Aorta (tissue), 5 donors: ENCODE data around the gene DCAF6. TPM values are rescaled to one million over a fixed set of nuclear protein-coding genes. Genes with fewer than 3 reads are reported as not detected.

Experiments
- ATAC-seq: fragments of 200-7000 bp; cut with Tn5 transposase; one replicate; pipeline ENCODE4 v1.9.1; 2022; ENCODE audit warnings: moderate library complexity; ENCODE audit not compliant: low FRiP score
- DNase-seq, 2 donors: peaks; one replicate each; pipeline ENCODE4 v3.0.0-alpha.2; 2020
- H3K27ac ChIP-seq, 2 donors: one replicate each; pipeline ENCODE4 v1.5.1; 2013; ENCODE audit warnings: low read length in 2 of 2, mild to moderate bottlenecking in 2 of 2, moderate library complexity in 2 of 2, control low read depth in 1 of 2, inconsistent platforms in 1 of 2, low read depth in 1 of 2
- H3K27me3 ChIP-seq, 2 donors: one replicate each; pipeline ENCODE4 v1.6.1; 2013; ENCODE audit warnings: control low read depth in 1 of 2, low read length in 1 of 2, mild to moderate bottlenecking in 1 of 2, moderate library complexity in 1 of 2; ENCODE audit not compliant: insufficient read depth in 2 of 2, control insufficient read depth in 1 of 2
- H3K36me3 ChIP-seq, 2 donors: one replicate each; pipeline ENCODE4 v1.6.1; 2013; ENCODE audit warnings: control low read depth in 1 of 2, low read length in 1 of 2, mild to moderate bottlenecking in 1 of 2; ENCODE audit not compliant: insufficient read depth in 2 of 2, control insufficient read depth in 1 of 2
- H3K4me1 ChIP-seq, 2 donors: one replicate each; pipeline ENCODE4 v1.6.1; 2013; ENCODE audit warnings: low read length in 2 of 2, control low read depth in 1 of 2, mild to moderate bottlenecking in 1 of 2, moderate library complexity in 1 of 2; ENCODE audit not compliant: insufficient read depth in 2 of 2, control insufficient read depth in 1 of 2
- H3K4me3 ChIP-seq, 2 donors: one replicate each; pipeline ENCODE4 v1.5.1; 2013; ENCODE audit warnings: low read length in 2 of 2, control low read depth in 1 of 2, mild to moderate bottlenecking in 1 of 2
- H3K9me3 ChIP-seq: one replicate; pipeline ENCODE4 v1.6.1; 2013; ENCODE audit warnings: mild to moderate bottlenecking, low read length; ENCODE audit not compliant: control insufficient read depth
- WGBS, 2 donors: extraction: QIAGEN DNeasy Blood & Tissue Kit; methylation state at CpG; one replicate each; pipeline ENCODE4 v1.1.7; 2013; 5-methylcytosine and 5-hydroxymethylcytosine counted together
- intact Hi-C, 2 donors: fragments of 100-400 bp; cut with DNase I; formaldehyde crosslinking; loops; one replicate each; pipeline versions ENCODE4 v1.14.2 to v1.15.0; 2022
- polyA plus RNA-seq, 2 donors: library from polyadenylated mRNA; stranded (reverse); fragments of 200-250 nt; gene quantifications; one replicate each; pipeline ENCODE4 v1.2.3, GENCODE V29; 2013
- total RNA-seq, 2 donors: library from RNA; stranded (reverse); fragmentation: NEBNext Ultra II Directional; extraction: Animal tissue kit (Norgen Biotek cat#: 25700); gene quantifications; one replicate each; pipeline ENCODE4 v1.2.1, GENCODE V29; 2021
- donor health status: healthy with polysubstance abuse.
- donor health status: Bipolar disorder and iron deficiency.
- donor health status: DM: no; HTN: no; CAD: no.
- donor health status: DM: no; HTN: no; CAD: no.
- donor health status: DM: yes; HTN: yes; CAD: no.

DCAF6 gene
- total and polyA plus RNA-seq, 4 donors = 37.3 to 68.7 (median 49.4) TPM

DNA sequence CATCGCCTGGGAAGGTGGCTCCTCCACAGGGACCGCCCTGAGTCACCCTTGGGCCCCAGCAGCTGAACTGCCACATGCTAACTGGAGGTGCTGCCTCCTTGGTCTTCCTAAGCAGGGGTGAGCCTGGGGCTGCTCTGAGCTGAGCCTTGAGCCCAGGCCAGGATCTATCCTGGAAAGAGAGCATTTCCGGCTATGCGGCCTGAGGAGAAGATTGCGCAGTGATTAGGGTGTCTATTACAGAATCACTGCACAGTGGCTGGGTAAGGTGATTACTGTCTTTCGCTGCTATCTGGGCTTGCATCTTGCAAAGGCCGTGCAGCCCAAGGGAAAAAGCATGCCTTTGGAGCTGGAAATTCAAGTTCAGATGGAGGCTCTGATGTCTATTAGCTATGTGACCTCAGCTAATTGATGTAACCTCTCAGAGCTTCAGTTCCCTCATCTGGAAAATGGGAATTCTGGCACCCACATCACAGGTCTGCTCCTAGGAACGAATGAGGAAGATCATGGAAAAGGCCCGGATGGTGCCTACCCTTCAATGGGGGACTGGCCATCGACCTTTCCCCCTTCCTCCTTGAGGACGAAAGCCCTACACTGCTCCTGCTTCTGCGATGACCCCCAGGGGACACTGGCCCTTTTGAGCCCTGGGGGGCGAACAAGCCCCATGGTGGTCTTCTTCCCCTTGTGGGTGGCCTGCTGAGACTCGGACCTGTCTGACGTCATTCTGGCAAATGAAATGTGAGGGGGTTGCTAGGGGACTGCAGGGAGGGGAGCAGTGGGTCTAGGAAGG, 162.2 kb downstream of the DCAF6 start:
- intact Hi-C loops = loop anchor here (10.0 kb wide), 2 partner anchors 216 to 226 kb away; no protein-coding TSS in a partner anchor
- H3K4me1 ChIP-seq = no peaks in the 10 kb centered on the region
- no peak for DNase-seq
- peaks cover 3% of the 10 kb centered on the region in 2 donors for H3K36me3 ChIP-seq
- no peak for ATAC-seq
- no peak overlapping the region for H3K27ac ChIP-seq
- WGBS, 2 donors = 88 to 90% methylated on average over 15 of the region's 15 CpGs
- no peak overlapping the region for H3K4me3 ChIP-seq
- no peaks in the 10 kb centered on the region for H3K27me3 ChIP-seq
- H3K9me3 ChIP-seq = no peaks in the 10 kb centered on the region

GRCh38 chr1:168099337-168099801, 162.9 kb downstream of the DCAF6 start:
- DNase-seq = no peak
- peaks cover 3 to 7% of the 10 kb centered on the region in 2 donors for H3K36me3 ChIP-seq
- H3K27ac ChIP-seq = no peak overlapping the region
- intact Hi-C loops = loop anchor here (10.0 kb wide), 2 partner anchors 215 to 225 kb away; no protein-coding TSS in a partner anchor
- no peaks in the 10 kb centered on the region for H3K27me3 ChIP-seq
- H3K4me1 ChIP-seq = no peaks in the 10 kb centered on the region
- ATAC-seq = no peak
- no peaks in the 10 kb centered on the region for H3K9me3 ChIP-seq
- WGBS, 2 donors = 44 to 54% methylated on average over 7 of the region's 7 CpGs
- no peak overlapping the region for H3K4me3 ChIP-seq

DNA sequence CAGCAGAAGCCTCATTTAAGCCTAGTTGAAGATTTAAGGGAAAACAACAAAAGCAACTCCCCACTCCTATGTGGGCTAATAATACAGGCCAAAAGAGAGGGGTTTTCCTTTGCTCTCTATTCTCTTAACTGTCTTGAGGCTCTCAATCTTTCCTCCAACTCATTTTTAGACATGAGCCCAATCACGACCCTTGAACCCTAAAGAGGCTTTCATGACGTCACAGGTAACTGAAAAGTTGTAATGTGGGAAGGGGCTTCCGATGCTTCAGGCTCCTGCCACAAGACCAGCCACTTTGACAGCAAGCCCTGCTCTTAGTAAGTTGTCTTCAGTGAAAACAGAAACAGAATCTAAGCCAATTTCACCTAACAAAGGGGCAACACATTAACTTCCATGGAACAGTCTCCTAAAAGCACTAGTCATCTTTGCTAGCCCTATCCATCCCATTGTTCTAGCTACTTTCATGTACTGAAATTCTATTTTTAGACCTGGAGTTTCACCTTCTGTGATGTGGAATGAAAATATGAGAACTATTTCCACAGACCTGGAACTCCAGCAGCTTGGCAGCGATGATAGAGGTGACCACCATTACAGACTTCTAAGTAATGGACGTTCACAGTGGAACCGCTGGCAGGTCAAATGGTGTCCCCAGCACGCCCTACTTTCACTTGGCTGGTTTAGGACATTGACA, 164.0 kb downstream of the DCAF6 start:
- WGBS, 2 donors = 86 to 89% methylated on average over 7 of the region's 7 CpGs
- Histone ChIP-seq H3K27me3 (no peaks in the 10 kb centered on the region), H3K9me3 (no peaks in the 10 kb centered on the region), H3K4me1 (no peaks in the 10 kb centered on the region), H3K4me3 (no peak overlapping the region), H3K27ac (no peak overlapping the region), H3K36me3 (peaks cover 3 to 8% of the 10 kb centered on the region in 2 donors)
- ATAC-seq (no peak), DNase-seq (no peak)
- intact Hi-C loops = no loop called here

GRCh38 chr1:168101336-168101735, 164.9 kb downstream of the DCAF6 start:
- WGBS, 2 donors = 91 to 95% methylated on average over 8 of the region's 8 CpGs
- Histone ChIP-seq H3K4me1 (no peaks in the 10 kb centered on the region), H3K27me3 (no peaks in the 10 kb centered on the region), H3K9me3 (no peaks in the 10 kb centered on the region), H3K4me3 (no peak overlapping the region), H3K36me3 (peaks cover 3 to 5% of the 10 kb centered on the region in 2 donors), H3K27ac (no peak overlapping the region)
- ATAC-seq (no peak), DNase-seq (no peak)
- intact Hi-C loops = no loop called here

DNA sequence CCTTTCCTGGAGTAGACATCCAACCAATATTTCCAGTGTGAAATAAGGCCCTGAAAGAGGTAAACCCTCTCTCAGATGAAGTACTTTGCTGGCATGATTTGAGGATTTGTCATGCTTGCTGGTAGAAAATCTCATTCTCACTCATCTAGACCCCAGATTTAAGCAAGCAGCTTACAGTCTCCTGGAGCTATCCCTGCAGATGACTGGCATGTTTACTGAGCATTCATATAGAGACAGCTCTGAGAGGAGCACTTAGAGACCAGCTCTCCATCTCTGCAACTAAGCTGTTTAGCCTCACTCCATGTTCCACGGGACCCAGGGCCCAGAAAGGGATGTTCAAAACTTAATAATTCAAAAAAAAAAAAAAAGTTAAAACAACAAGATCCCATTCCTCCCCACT, 166.0 kb downstream of the DCAF6 start:
- WGBS, 2 donors = 62 to 80% methylated on average over 1 of the region's 1 CpG

DNA sequence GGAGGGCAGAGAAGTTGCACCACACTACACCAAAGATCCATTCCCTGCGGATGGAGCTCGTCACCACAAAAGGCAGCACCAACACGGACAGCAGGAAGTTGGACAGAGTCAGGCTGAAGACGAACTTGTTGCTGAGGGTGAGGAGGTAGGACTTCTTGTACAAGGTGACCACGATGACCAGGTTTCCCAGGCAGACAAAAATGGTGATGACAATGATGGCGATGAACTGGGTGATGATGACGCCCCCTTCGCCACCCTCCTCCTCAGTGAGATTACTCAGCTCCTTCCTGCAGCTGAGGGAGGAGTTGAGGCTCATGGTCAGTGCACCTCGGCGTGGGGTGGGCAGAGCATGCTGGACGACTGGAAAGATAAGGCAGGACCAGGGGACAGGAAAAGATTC, 168.1 kb downstream of the DCAF6 start:
- no peak for DNase-seq
- 84% methylated on average over 11 of the region's 11 CpGs for WGBS, 2 donors
- Histone ChIP-seq H3K36me3 (peaks cover 3 to 5% of the 10 kb centered on the region in 2 donors), H3K4me3 (no peak overlapping the region), H3K9me3 (no peaks in the 10 kb centered on the region), H3K4me1 (no peaks in the 10 kb centered on the region), H3K27ac (no peak overlapping the region), H3K27me3 (no peaks in the 10 kb centered on the region)
- ATAC-seq = no peak
- intact Hi-C loops = no loop called here

More for the DNA sequence above, 166.0 kb downstream of the DCAF6 start:
- intact Hi-C loops = no loop called here
- H3K36me3 ChIP-seq = peaks cover 3 to 5% of the 10 kb centered on the region in 2 donors
- no peaks in the 10 kb centered on the region for H3K9me3 ChIP-seq
- no peaks in the 10 kb centered on the region for H3K4me1 ChIP-seq
- H3K4me3 ChIP-seq = no peak overlapping the region
- H3K27me3 ChIP-seq = no peaks in the 10 kb centered on the region
- DNase-seq = no peak
- ATAC-seq = no peak
- H3K27ac ChIP-seq = no peak overlapping the region

DNA sequence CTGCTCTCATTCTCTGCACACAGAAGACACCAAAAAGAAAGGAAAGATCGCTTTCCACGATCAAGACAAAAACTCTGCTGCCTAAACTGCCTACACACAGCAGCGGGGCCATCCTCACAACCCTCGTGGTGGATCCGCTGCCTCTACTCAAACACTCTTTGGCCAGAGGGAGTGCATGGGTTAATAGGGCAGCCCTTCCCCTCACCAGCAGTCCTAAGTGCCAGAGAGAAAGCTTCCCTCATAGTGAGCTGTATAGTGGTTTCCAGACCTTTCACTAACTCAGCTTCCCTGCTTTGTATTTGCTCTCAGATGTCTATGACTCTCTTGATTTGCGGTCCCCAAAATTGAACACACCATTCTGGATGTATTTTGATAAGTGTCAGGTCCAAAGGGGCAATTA, 169.4 kb downstream of the DCAF6 start:
- DNase-seq (no peak), ATAC-seq (no peak)
- intact Hi-C loops = no loop called here
- no peaks in the 10 kb centered on the region for H3K4me1 ChIP-seq
- H3K9me3 ChIP-seq = no peaks in the 10 kb centered on the region
- H3K27ac ChIP-seq = no peak overlapping the region
- no peak overlapping the region for H3K4me3 ChIP-seq
- WGBS, 2 donors = 92 to 93% methylated on average over 6 of the region's 6 CpGs
- H3K36me3 ChIP-seq = peaks cover 3 to 5% of the 10 kb centered on the region in 2 donors
- H3K27me3 ChIP-seq = no peaks in the 10 kb centered on the region

- DNase-seq (no peak), ATAC-seq (no peak)
- H3K9me3 ChIP-seq = no peaks in the 10 kb centered on the region
- H3K36me3 ChIP-seq = peaks cover 3 to 5% of the 10 kb centered on the region in 2 donors
- H3K4me1 ChIP-seq = peaks cover 0 to 3% of the 10 kb centered on the region in 2 donors
- intact Hi-C loops = no loop called here
- whole genome bisulfite sequencing, 2 donors = 80 to 83% methylated on average over 8 of the region's 8 CpGs
- no peaks in the 10 kb centered on the region for H3K27me3 ChIP-seq
- H3K4me3 ChIP-seq = no peak overlapping the region
- no peak overlapping the region for H3K27ac ChIP-seq
Measured at GRCh38 chr1:168106274-168106673, 169.8 kb downstream of the DCAF6 start.
